IMR-90 (cell line): ENCODE data around the gene DNAH3. TPM values are rescaled to one million over a fixed set of nuclear protein-coding genes. Genes with fewer than 3 reads are reported as not detected.

Experiments used
- ATAC-seq: fragments of 200-7000 bp; cut with Tn5 transposase; 2 replicates; pipeline ENCODE4 v1.9.1; 2020; ENCODE audit warnings: low read depth, mild to moderate bottlenecking, moderate library complexity
- BruUV-seq: library from RNA; stranded (reverse); fragments of 400-500 nt; replicated peaks from 2 replicates; lab custom pipeline; 2021; lab: Mats Ljungman, UMichigan
- CTCF ChIA-PET: fragments of 300-600 bp; formaldehyde crosslinking; extraction: SDS; loops from one replicate; lab custom pipeline; 2021; ENCODE audit warnings: antibody characterized with exemption; lab: Yijun Ruan, JAX
- POLR2A ChIA-PET: fragments of 300-600 bp; sonication (Branson Sonifier 250); formaldehyde crosslinking; loops from one replicate; lab custom pipeline; 2022; ENCODE audit warnings: antibody characterized with exemption; ENCODE audit not compliant: unreplicated experiment; lab: Charles Lee
- DNase-seq: peaks from one replicate; pipeline ENCODE4 v3.0.0; 2013
- H2AFZ ChIP-seq: replicated peaks from 2 replicates; pipeline ENCODE3; 2013; ENCODE audit warnings: low read length, mild to moderate bottlenecking; ENCODE audit not compliant: poor library complexity
- H2AK5ac ChIP-seq: 2 replicates; pipeline ENCODE4 v1.6.1; 2013; ENCODE audit warnings: low read depth, low read length, inconsistent platforms
- H2AK9ac ChIP-seq: replicated peaks from 2 replicates; pipeline ENCODE3; 2013; ENCODE audit warnings: mild to moderate bottlenecking, low read depth, low read length, moderate library complexity; ENCODE audit not compliant: poor library complexity
- H2BK120ac ChIP-seq: 2 replicates; pipeline ENCODE4 v1.6.1; 2013; ENCODE audit warnings: low read depth, low read length, inconsistent platforms
- H2BK15ac ChIP-seq: 3 replicates; pipeline ENCODE4 v1.6.1; 2013; ENCODE audit warnings: low read depth, low read length, inconsistent platforms
- H2BK20ac ChIP-seq: 2 replicates; pipeline ENCODE4 v1.6.1; 2013; ENCODE audit warnings: low read depth, mild to moderate bottlenecking, inconsistent platforms, low read length, moderate library complexity
- H2BK5ac ChIP-seq: 2 replicates; pipeline ENCODE4 v1.6.1; 2013; ENCODE audit warnings: mild to moderate bottlenecking, low read depth, low read length, inconsistent platforms; ENCODE audit not compliant: poor library complexity, severe bottlenecking
- H3K14ac ChIP-seq: replicated peaks from 2 replicates; pipeline ENCODE4 v1.6.1; 2013; ENCODE audit warnings: low read depth, low read length, inconsistent platforms
- H3K18ac ChIP-seq: 2 replicates; pipeline ENCODE4 v1.6.1; 2013; ENCODE audit warnings: low read depth, low read length, control low read depth
- H3K23ac ChIP-seq: 2 replicates; pipeline ENCODE4 v1.6.1; 2013; ENCODE audit warnings: low read depth, low read length, inconsistent platforms
- H3K27ac ChIP-seq: 2 replicates; pipeline ENCODE4 v1.5.1; 2013; ENCODE audit warnings: mild to moderate bottlenecking, control low read depth, low read length; ENCODE audit not compliant: insufficient read depth
- H3K27me3 ChIP-seq: 2 replicates; pipeline ENCODE4 v1.6.1; 2013; ENCODE audit warnings: low read length; ENCODE audit not compliant: control insufficient read depth, insufficient read depth
- H3K36me3 ChIP-seq: 2 replicates; pipeline ENCODE4 v1.6.1; 2013; ENCODE audit warnings: low read length, mixed read lengths; ENCODE audit not compliant: control insufficient read depth, insufficient read depth
- H3K4ac ChIP-seq: 2 replicates; pipeline ENCODE4 v1.6.1; 2013; ENCODE audit warnings: low read depth, low read length, inconsistent platforms
- H3K4me1 ChIP-seq: 2 replicates; pipeline ENCODE4 v1.6.1; 2013; ENCODE audit warnings: low read length, mixed read lengths; ENCODE audit not compliant: control insufficient read depth, insufficient read depth
- H3K4me2 ChIP-seq: 2 replicates; pipeline ENCODE4 v1.6.1; 2013; ENCODE audit warnings: low read depth, mild to moderate bottlenecking, control low read depth, low read length, moderate library complexity
- H3K4me3 ChIP-seq: 2 replicates; pipeline ENCODE4 v1.5.1; 2013; ENCODE audit warnings: low read depth, mild to moderate bottlenecking, control low read depth, low read length, moderate library complexity; ENCODE audit not compliant: insufficient read depth
- H3K56ac ChIP-seq: 2 replicates; pipeline ENCODE4 v1.6.1; 2013; ENCODE audit warnings: low read length, inconsistent platforms; ENCODE audit not compliant: insufficient read depth; ENCODE audit errors: extremely low read depth
- H3K79me1 ChIP-seq, 2 experiments: 2 replicates each; pipeline ENCODE4 v1.6.1; 2013; ENCODE audit warnings: low read length in 2 of 2, inconsistent platforms in 1 of 2, low read depth in 1 of 2
- H3K9ac ChIP-seq: 2 replicates; pipeline ENCODE4 v1.6.1; 2013; ENCODE audit warnings: low read depth, low read length, control low read depth
- H3K9me1 ChIP-seq: 2 replicates; pipeline ENCODE4 v1.6.1; 2013; ENCODE audit warnings: low read length, inconsistent platforms; ENCODE audit not compliant: insufficient read depth
- H3K9me3 ChIP-seq: 2 replicates; pipeline ENCODE4 v1.6.1; 2013; ENCODE audit warnings: low read length; ENCODE audit not compliant: control insufficient read depth, insufficient read depth
- H4K20me1 ChIP-seq: 2 replicates; pipeline ENCODE4 v1.6.1; 2013; ENCODE audit warnings: low read length, inconsistent platforms; ENCODE audit not compliant: insufficient read depth
- H4K5ac ChIP-seq: 2 replicates; pipeline ENCODE4 v1.6.1; 2013; ENCODE audit warnings: mild to moderate bottlenecking, low read depth, low read length, control low read depth
- H4K8ac ChIP-seq, 2 experiments: 2 replicates each; pipeline ENCODE4 v1.6.1; 2013; ENCODE audit warnings: low read depth in 2 of 2, low read length in 2 of 2, control low read depth in 1 of 2, inconsistent platforms in 1 of 2
- H4K91ac ChIP-seq: 2 replicates; pipeline ENCODE4 v1.6.1; 2013; ENCODE audit warnings: low read depth, low read length, inconsistent platforms; ENCODE audit not compliant: insufficient read depth
- POLR2A ChIP-seq: IDR thresholded peaks from 2 replicates; pipeline ENCODE4 v1.6.1; 2012; ENCODE audit warnings: mild to moderate bottlenecking, low read depth, low read length
- RAD21 ChIP-seq: IDR thresholded peaks from 2 replicates; pipeline ENCODE4 v1.6.1; 2012; ENCODE audit warnings: low read length, improper control_type of control experiment
- WGBS, 2 experiments: methylation state at CpG; one replicate each; pipeline versions ENCODE4 v1.1.5 to v1.1.7; 2013; ENCODE audit warnings: missing lambda C conversion rate in 2 of 2; ENCODE audit not compliant: insufficient read length in 1 of 2; ENCODE audit errors: extremely low coverage in 2 of 2; 5-methylcytosine and 5-hydroxymethylcytosine counted together
- dilution Hi-C: fragments of 300-500 bp; cut with HindIII; formaldehyde crosslinking; loops from one replicate; pipeline ENCODE4 v1.14.3; 2018; ENCODE audit warnings: low sequenced_read_pairs; ENCODE audit not compliant: unreplicated experiment
- in situ Hi-C: fragments of 300-500 bp; cut with MboI; formaldehyde crosslinking; loops from 3 replicates; pipeline ENCODE4 v1.14.3; 2019; ENCODE audit warnings: low sequenced_read_pairs, inconsistent platforms, mixed read lengths
- intact Hi-C: fragments of 100-400 bp; cut with micrococcal nuclease; formaldehyde crosslinking; loops from 2 replicates; pipeline ENCODE4 v1.10.0; 2022
- polyA plus RNA-seq, 3 experiments: library from polyadenylated mRNA; depleted of rRNA; stranded (reverse); fragments of >200 nt; gene quantifications; 2 replicates each; pipeline ENCODE4 v1.2.3, GENCODE V29; 2012; ENCODE audit warnings: low replicate concordance in 1 of 3
- total RNA-seq: library from RNA; depleted of rRNA; stranded (reverse); fragments of >200 nt; gene quantifications from 2 replicates; pipeline ENCODE4 v1.2.3, GENCODE V29; 2012

DNAH3 gene
- total and polyA plus RNA-seq, 2 of the 4 experiments (the other 2 are of a cell fraction): not detected

GRCh38 chr16:21117567-21117966, 33.1 kb downstream of the DNAH3 start:
- H2BK5ac ChIP-seq: no peak overlapping the region
- POLR2A ChIA-PET: no interaction called here
- no peak overlapping the region for H3K4me3 ChIP-seq
- H3K27me3 ChIP-seq: no peaks in the 10 kb centered on the region
- H2AK5ac ChIP-seq: no peak overlapping the region
- no peak overlapping the region for H3K4ac ChIP-seq
- H4K5ac ChIP-seq: no peak overlapping the region
- H3K18ac ChIP-seq: no peak overlapping the region
- intact Hi-C loops: no loop called here
- no peak overlapping the region for H3K27ac ChIP-seq
- H3K9me1 ChIP-seq: no peaks in the 10 kb centered on the region
- H2AK9ac ChIP-seq: no peak overlapping the region
- H2BK15ac ChIP-seq: no peak overlapping the region
- TF ChIP-seq RAD21: no peak
- no peak for TF ChIP-seq POLR2A
- no peaks in the 10 kb centered on the region for H4K20me1 ChIP-seq
- ATAC-seq (no peak), DNase-seq (no peak)
- no peak overlapping the region for H3K4me2 ChIP-seq
- in situ Hi-C loops: no loop called here
- no peaks in the 10 kb centered on the region for H3K9me3 ChIP-seq
- no peak overlapping the region for H4K91ac ChIP-seq
- BruUV-seq: no TSS peak
- H3K9ac ChIP-seq: no peak overlapping the region
- no peak overlapping the region for H3K23ac ChIP-seq
- H2BK20ac ChIP-seq: no peak overlapping the region
- H4K8ac ChIP-seq: no peak overlapping the region
- WGBS, 2 experiments: 80% methylated on average over 1 of the region's 4 CpGs; no CpG with 5 or more reads in 1 of the 2 experiments
- no peak overlapping the region for H3K14ac ChIP-seq
- H3K79me1 ChIP-seq: no peaks in the 10 kb centered on the region
- no peaks in the 10 kb centered on the region for H3K4me1 ChIP-seq
- CTCF ChIA-PET: no interaction called here
- no peak overlapping the region for H2BK120ac ChIP-seq
- dilution Hi-C loops: no loop called here
- no peak overlapping the region for H3K56ac ChIP-seq
- no peak overlapping the region for H2AFZ ChIP-seq
- no peaks in the 10 kb centered on the region for H3K36me3 ChIP-seq
